Smooth muscle cell (in vitro differentiated cells): ENCODE results near the gene GJD3. TPM values are rescaled to one million over a fixed set of nuclear protein-coding genes. Genes with fewer than 3 reads are reported as not detected.

Experiments
- DNase-seq: peaks from one replicate; lab custom pipeline; 2025; ENCODE audit not compliant: unreplicated experiment; lab: John Stamatoyannopoulos, UW
- H2AFZ ChIP-seq: fragments of 200-600 bp; sonication (generic); 2 replicates; pipeline ENCODE4 v1.6.0; 2016; ENCODE audit warnings: antibody characterized with exemption, low read depth, mild to moderate bottlenecking
- H3F3A ChIP-seq: fragments of 200-600 bp; sonication (generic); 2 replicates; pipeline ENCODE4 v1.6.0; 2017; ENCODE audit warnings: antibody characterized with exemption, low read depth
- H3K27ac ChIP-seq: fragments of 200-600 bp; sonication (generic); 2 replicates; pipeline ENCODE4 v1.5.1; 2016; ENCODE audit warnings: low read depth, mild to moderate bottlenecking
- H3K27me3 ChIP-seq: fragments of 200-600 bp; sonication (generic); 2 replicates; pipeline ENCODE4 v1.6.1; 2016; ENCODE audit warnings: low read depth, mild to moderate bottlenecking
- H3K36me3 ChIP-seq: fragments of 200-600 bp; sonication (generic); 2 replicates; pipeline ENCODE4 v1.5.1; 2016; ENCODE audit warnings: low read depth
- H3K4me1 ChIP-seq: fragments of 200-600 bp; sonication (generic); 2 replicates; pipeline ENCODE4 v1.5.1; 2016; ENCODE audit warnings: low read depth
- H3K4me2 ChIP-seq: fragments of 200-600 bp; sonication (generic); 2 replicates; pipeline ENCODE4 v1.6.0; 2016; ENCODE audit warnings: mild to moderate bottlenecking
- H3K4me3 ChIP-seq: fragments of 200-600 bp; sonication (generic); 2 replicates; pipeline ENCODE4 v1.5.1; 2016; ENCODE audit warnings: mild to moderate bottlenecking
- H3K79me2 ChIP-seq: fragments of 200-600 bp; sonication (generic); 2 replicates; pipeline ENCODE4 v1.6.0; 2016; ENCODE audit warnings: low read depth, mild to moderate bottlenecking
- H3K9ac ChIP-seq: fragments of 200-600 bp; sonication (generic); 2 replicates; pipeline ENCODE4 v1.6.0; 2016; ENCODE audit warnings: low read depth
- H3K9me3 ChIP-seq: fragments of 200-600 bp; sonication (generic); replicated peaks from 2 replicates; pipeline ENCODE4 v1.5.1; 2016; ENCODE audit warnings: low read depth
- H4K20me1 ChIP-seq: fragments of 200-600 bp; sonication (generic); 2 replicates; pipeline ENCODE4 v1.6.0; 2016; ENCODE audit warnings: low read depth
- CTCF ChIP-seq: fragments of 200-600 bp; sonication (generic); IDR thresholded peaks from 2 replicates; pipeline ENCODE4 v1.5.1; 2017; ENCODE audit warnings: borderline replicate concordance, mild to moderate bottlenecking, antibody characterized with exemption; ENCODE audit not compliant: insufficient read depth, poor library complexity, severe bottlenecking
- WGBS: methylation state at CpG from one replicate; pipeline ENCODE4 v1.1.7; 2016; ENCODE audit warnings: low lambda C conversion rate; 5-methylcytosine and 5-hydroxymethylcytosine counted together
- polyA plus RNA-seq: library from polyadenylated mRNA; unstranded; fragments of >200 nt; fragmentation: Nextera tagmentation; extraction: Ambion mirVana; gene quantifications from 2 replicates; pipeline ENCODE4 v1.2.1, GENCODE V29; 2016
- total RNA-seq: library from RNA; depleted of rRNA; stranded (reverse); fragments of >200 nt; gene quantifications from 2 replicates; pipeline ENCODE4 v1.2.3, GENCODE V29; 2014

Gene GJD3
- total and polyA plus RNA-seq, 2 experiments from 2014 or later, result 0.30 TPM; not detected in 1

DNA sequence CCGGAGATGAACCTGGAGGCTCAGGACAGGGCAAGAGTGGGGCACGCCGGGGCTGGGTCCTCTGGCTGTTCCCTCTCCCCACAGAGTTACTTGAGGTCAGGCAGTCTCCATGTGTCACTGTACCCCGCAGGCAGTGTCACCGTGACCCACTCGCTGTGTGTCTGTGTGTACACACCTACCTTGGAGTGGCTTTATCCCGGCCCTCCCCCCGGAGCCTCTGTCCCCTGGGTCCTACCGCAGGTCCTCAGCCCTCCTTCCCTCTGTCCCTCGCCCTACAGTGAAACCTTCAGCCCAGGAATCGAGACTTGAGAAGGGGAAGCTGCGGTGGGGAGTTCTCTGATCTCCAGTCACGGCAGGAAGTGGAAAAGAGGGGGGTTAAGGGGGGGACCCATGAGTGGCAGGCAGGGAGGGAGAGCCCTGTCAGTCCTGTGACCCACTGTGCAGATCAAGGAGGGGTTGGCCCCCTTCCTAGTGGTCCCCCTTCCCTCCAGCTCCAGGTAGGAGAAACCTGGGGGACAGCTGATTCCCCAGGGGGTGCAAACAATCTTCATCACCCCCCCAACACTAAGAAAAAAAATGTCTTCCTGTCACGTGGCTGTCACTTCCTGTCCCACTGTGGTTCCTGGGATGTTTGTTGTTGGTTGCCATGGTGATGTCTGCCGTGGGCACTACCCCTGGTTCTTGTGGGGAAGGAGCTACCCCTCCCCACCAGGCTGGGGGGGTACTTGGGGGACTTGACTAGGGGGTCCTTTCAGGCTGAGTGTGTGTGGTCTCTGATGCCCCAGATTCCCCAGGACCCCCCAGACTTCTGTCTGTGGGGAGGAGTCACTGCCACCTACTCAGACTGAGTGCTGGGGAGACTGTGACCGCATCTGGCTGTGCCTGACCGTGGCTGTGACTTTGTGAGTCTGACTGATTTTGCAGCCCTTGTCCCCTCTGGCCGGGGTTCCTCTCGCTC is 41.9 kb downstream of the GJD3 start:
- no peak for TF ChIP-seq CTCF
- 55% methylated on average over 19 of the region's 19 CpGs for WGBS
- H3K79me2 ChIP-seq, result peaks cover 91% of the 10 kb centered on the region
- H3K9ac ChIP-seq, result peak overlapping the region; percentile 95
- peaks cover 85% of the 10 kb centered on the region for H4K20me1 ChIP-seq
- H3K4me3 ChIP-seq, result no peak overlapping the region
- H3K4me2 ChIP-seq, result peak overlapping the region; percentile 48
- H3K36me3 ChIP-seq, result no peaks in the 10 kb centered on the region
- no peaks in the 10 kb centered on the region for H3F3A ChIP-seq
- DNase-seq, result no peak
- peaks cover 11% of the 10 kb centered on the region for H3K4me1 ChIP-seq
- peak overlapping the region; percentile 96 for H3K27ac ChIP-seq
- H3K27me3 ChIP-seq, result no peaks in the 10 kb centered on the region
- no peaks in the 10 kb centered on the region for H3K9me3 ChIP-seq
- no peak overlapping the region for H2AFZ ChIP-seq

- H3K4me3 ChIP-seq, result no peak overlapping the region
- no peaks in the 10 kb centered on the region for H3K36me3 ChIP-seq
- peak overlapping the region; percentile 48 for H3K4me2 ChIP-seq
- H2AFZ ChIP-seq, result no peak overlapping the region
- peak overlapping the region; percentile 95 for H3K9ac ChIP-seq
- no peaks in the 10 kb centered on the region for H3K27me3 ChIP-seq
- peaks cover 78% of the 10 kb centered on the region for H4K20me1 ChIP-seq
- H3K4me1 ChIP-seq, result peaks cover 18% of the 10 kb centered on the region
- no peaks in the 10 kb centered on the region for H3K9me3 ChIP-seq
- peaks cover 85% of the 10 kb centered on the region for H3K79me2 ChIP-seq
- no peak for TF ChIP-seq CTCF
- DNase-seq, result no peak
- WGBS, result 75% methylated on average over 4 of the region's 4 CpGs
- no peaks in the 10 kb centered on the region for H3F3A ChIP-seq
- H3K27ac ChIP-seq, result peak overlapping the region; percentile 96
Observed at GRCh38 chr17:40321961-40322357, 42.6 kb downstream of the GJD3 start.

GRCh38 chr17:40321524-40321929 is 43.0 kb downstream of the GJD3 start:
- no peak overlapping the region for H3K4me3 ChIP-seq
- no peak for TF ChIP-seq CTCF
- H3K9me3 ChIP-seq, result no peaks in the 10 kb centered on the region
- no peak overlapping the region for H3K9ac ChIP-seq
- peaks cover 21% of the 10 kb centered on the region for H3K4me1 ChIP-seq
- H4K20me1 ChIP-seq, result peaks cover 74% of the 10 kb centered on the region
- no peak for DNase-seq
- WGBS, result 94% methylated on average over 4 of the region's 4 CpGs
- H3F3A ChIP-seq, result no peaks in the 10 kb centered on the region
- peak overlapping the region; percentile 48 for H3K4me2 ChIP-seq
- peak overlapping the region; percentile 96 for H3K27ac ChIP-seq
- no peaks in the 10 kb centered on the region for H3K36me3 ChIP-seq
- H3K79me2 ChIP-seq, result peaks cover 81% of the 10 kb centered on the region
- H2AFZ ChIP-seq, result no peak overlapping the region
- no peaks in the 10 kb centered on the region for H3K27me3 ChIP-seq
